ENCODE data around the gene SEZ6L. TPM values are rescaled to one million over a fixed set of nuclear protein-coding genes. Genes with fewer than 3 reads are reported as not detected.

SEZ6L gene
- total RNA-seq, 1 donor from 2014 or later, result 0.18 TPM

- TF ChIP-seq CTCF (IDR thresholded peaks at IDR 0.05; ENCODE audit: unreplicated experiment), result no peak
- no peak for DNase-seq (ENCODE audit: low spot score in 2 of 2, unreplicated experiment in 2 of 2)
- H3K4me3 Mint-ChIP-seq, result peak overlapping the region; percentile 68
- H3K9me3 Mint-ChIP-seq, result no peaks in the 10 kb centered on the region
- no peaks in the 10 kb centered on the region for H3K36me3 Mint-ChIP-seq
- H3K27ac Mint-ChIP-seq, result no peak overlapping the region
- peaks cover 52% of the 10 kb centered on the region for H3K27me3 Mint-ChIP-seq (ENCODE audit: low read depth)
- H3K4me1 Mint-ChIP-seq, result peaks cover 8% of the 10 kb centered on the region
These were observed 260.4 kb downstream of the SEZ6L start for GRCh38 chr22:26429458-26430286.

DNA sequence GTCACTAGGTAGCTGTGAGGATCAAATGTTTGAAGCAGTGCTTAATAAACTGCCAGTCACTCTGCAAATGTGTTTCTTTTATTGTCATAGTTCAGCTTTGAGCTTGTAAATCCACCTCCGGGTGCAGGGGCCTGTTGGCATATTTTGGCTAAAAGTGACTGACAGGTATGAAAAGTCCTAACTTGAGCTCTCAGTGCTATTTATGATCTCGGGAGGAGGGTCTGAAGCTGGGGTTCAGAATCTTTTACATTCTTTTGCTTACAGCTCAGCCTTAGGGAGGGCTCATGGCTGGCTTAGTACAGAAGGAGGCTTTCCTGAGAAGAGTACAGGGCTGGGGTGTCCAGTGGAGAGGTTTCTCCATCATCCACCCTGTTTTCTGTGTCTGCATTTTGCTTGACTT, 261.3 kb downstream of the SEZ6L start:
- Mint-ChIP-seq H3K27me3 (ENCODE audit: low read depth) (peaks cover 48% of the 10 kb centered on the region), H3K4me1 (peaks cover 8% of the 10 kb centered on the region), H3K36me3 (no peaks in the 10 kb centered on the region), H3K27ac (no peak overlapping the region), H3K9me3 (no peaks in the 10 kb centered on the region), H3K4me3 (peak overlapping the region; percentile 68)
- DNase-seq (ENCODE audit: low spot score in 2 of 2, unreplicated experiment in 2 of 2), result no peak
- no peak for TF ChIP-seq CTCF (IDR thresholded peaks at IDR 0.05; ENCODE audit: unreplicated experiment)

GRCh38 chr22:26431261-26431995, 262.2 kb downstream of the SEZ6L start:
- no peak overlapping the region for H3K27ac Mint-ChIP-seq
- H3K4me1 Mint-ChIP-seq, result peaks cover 8% of the 10 kb centered on the region
- no peak for DNase-seq (ENCODE audit: low spot score in 2 of 2, unreplicated experiment in 2 of 2)
- no peak for TF ChIP-seq CTCF (IDR thresholded peaks at IDR 0.05; ENCODE audit: unreplicated experiment)
- H3K27me3 Mint-ChIP-seq (ENCODE audit: low read depth), result peaks cover 40% of the 10 kb centered on the region
- no peaks in the 10 kb centered on the region for H3K36me3 Mint-ChIP-seq
- no peaks in the 10 kb centered on the region for H3K9me3 Mint-ChIP-seq
- H3K4me3 Mint-ChIP-seq, result peak overlapping the region; percentile 68

GRCh38 chr22:26432619-26433311, 263.5 kb downstream of the SEZ6L start:
- no peaks in the 10 kb centered on the region for H3K36me3 Mint-ChIP-seq
- no peak for TF ChIP-seq CTCF (IDR thresholded peaks at IDR 0.05; ENCODE audit: unreplicated experiment)
- no peak overlapping the region for H3K27ac Mint-ChIP-seq
- no peak overlapping the region for H3K4me3 Mint-ChIP-seq
- peaks cover 32% of the 10 kb centered on the region for H3K27me3 Mint-ChIP-seq (ENCODE audit: low read depth)
- H3K4me1 Mint-ChIP-seq, result peaks cover 8% of the 10 kb centered on the region
- DNase-seq (ENCODE audit: low spot score in 2 of 2, unreplicated experiment in 2 of 2), result no peak
- no peaks in the 10 kb centered on the region for H3K9me3 Mint-ChIP-seq
